ENCODE data around the gene PHLDA2. TPM values are rescaled to one million over a fixed set of nuclear protein-coding genes. Genes with fewer than 3 reads are reported as not detected.

PHLDA2 gene
- total and polyA plus RNA-seq, 9 of the 15 experiments (the other 6 are each of a cell fraction or from before 2014, with no cell fraction given): 0.43 to 42.4 (median 4.7) TPM

GRCh38 chr11:2892215-2892966 is 36.8 kb downstream of the PHLDA2 start (continued):
- peak; percentile 68 for TF ChIP-seq USF1 (CRISPR knock-in tag; IDR thresholded peaks at IDR 0.05)
- no peak for TF ChIP-seq CGGBP1 (CRISPR knock-in tag; IDR thresholded peaks at IDR 0.05)
- no peak for TF ChIP-seq RERE (CRISPR knock-in tag; IDR thresholded peaks at IDR 0.05; ENCODE audit: borderline replicate concordance)
- no peak for TF ChIP-seq MXI1 (IDR thresholded peaks at IDR 0.05; ENCODE audit: low read depth, low read length)
- no peak for TF ChIP-seq ZNF146 (CRISPR knock-in tag; IDR thresholded peaks at IDR 0.05; ENCODE audit: unreplicated experiment)
- no peak for TF ChIP-seq SRSF3 (IDR thresholded peaks at IDR 0.05; ENCODE audit: insufficient read depth, low read length)
- no peak for TF ChIP-seq SREBF1 (IDR thresholded peaks at IDR 0.05; ENCODE audit: borderline replicate concordance, low read depth, low read length)
- TF ChIP-seq ZFX (CRISPR knock-in tag; IDR thresholded peaks at IDR 0.05): peak; percentile 83
- no peak for TF ChIP-seq CHD2 (IDR thresholded peaks at IDR 0.05; ENCODE audit: low read depth, low read length)
- TF ChIP-seq FOXP4 (CRISPR knock-in tag; IDR thresholded peaks at IDR 0.05; ENCODE audit: borderline replicate concordance): peak; percentile 8; the same call in 1 of the 2 replicates
- TF ChIP-seq LEF1 (IDR thresholded peaks at IDR 0.05): no peak
- no peak for TF ChIP-seq ZNF175 (CRISPR knock-in tag; IDR thresholded peaks at IDR 0.05; ENCODE audit: low read depth)
- no peak for TF ChIP-seq ZBTB34 (CRISPR knock-in tag; IDR thresholded peaks at IDR 0.05)
- no peak for TF ChIP-seq CEBPB (tag; IDR thresholded peaks at IDR 0.05)
- peak; percentile 71; the same call in 1 of the 2 replicates for TF ChIP-seq FOXP1 (CRISPR knock-in tag; IDR thresholded peaks at IDR 0.05)
- no peak for TF ChIP-seq ZNF165 (CRISPR knock-in tag; IDR thresholded peaks at IDR 0.05; ENCODE audit: borderline replicate concordance)
- no peak for TF ChIP-seq KLF16 (IDR thresholded peaks at IDR 0.05)
- TF ChIP-seq PHF20 (IDR thresholded peaks at IDR 0.05; ENCODE audit: partially characterized antibody): peak; percentile 67
- no peak for TF ChIP-seq ZNF507 (tag; conservative IDR thresholded peaks at IDR 0.05)

Measured in K562 (cell line).